Transverse colon (tissue), 4 donors: ENCODE data around the gene ZNF595. TPM values are rescaled to one million over a fixed set of nuclear protein-coding genes. Genes with fewer than 3 reads are reported as not detected.

Experiments used
- DNase-seq: peaks from one replicate; pipeline ENCODE4 v3.0.0-alpha.2; 2019
- H3K27ac ChIP-seq, 4 donors: fragments of 200-600 bp; sonication (generic); 2 replicates each; pipeline ENCODE4 v1.5.1; 2016 to 2018; ENCODE audit warnings: inconsistent platforms in 4 of 4
- H3K27me3 ChIP-seq: fragments of 200-600 bp; sonication (generic); 2 replicates; pipeline ENCODE4 v1.5.1; 2017; ENCODE audit warnings: inconsistent platforms
- H3K36me3 ChIP-seq, 4 donors: fragments of 200-600 bp; sonication (generic); 2 replicates each; pipeline ENCODE4 v1.5.1; 2017 to 2019; ENCODE audit warnings: inconsistent platforms in 4 of 4
- H3K4me1 ChIP-seq, 4 donors: fragments of 200-600 bp; sonication (generic); 2 replicates each; pipeline ENCODE4 v1.5.1; 2017 to 2020; ENCODE audit warnings: inconsistent platforms in 4 of 4
- H3K4me3 ChIP-seq, 4 donors: fragments of 200-600 bp; sonication (generic); 1 replicate in 1 of 4; 2 replicates in 3 of 4; pipeline versions ENCODE4 v1.5.1 to v1.6.1; 2017 to 2019; ENCODE audit warnings: inconsistent platforms in 4 of 4
- H3K9me3 ChIP-seq, 2 donors: fragments of 200-600 bp; sonication (generic); 2 replicates each; pipeline ENCODE4 v1.5.1; 2017 to 2019; ENCODE audit warnings: inconsistent platforms in 2 of 2
- CTCF ChIP-seq, 5 experiments: fragments of 200-600 bp in 3 of 5; fragments of 450-650 bp in 2 of 5; sonication (generic) in 3 of 5; IDR thresholded peaks; 1 replicate in 2 of 5; 2 replicates in 3 of 5; pipeline ENCODE4 v1.5.1; 2016 to 2017; ENCODE audit warnings: antibody characterized with exemption in 5 of 5, inconsistent platforms in 3 of 5, mild to moderate bottlenecking in 2 of 5, moderate library complexity in 1 of 5
- EP300 ChIP-seq: sonication (generic); formaldehyde crosslinking; IDR thresholded peaks from one replicate; pipeline ENCODE4 v1.6.1; 2017; ENCODE audit warnings: antibody characterized with exemption, low read depth
- POLR2A ChIP-seq: fragments of 450-650 bp; IDR thresholded peaks from one replicate; pipeline ENCODE4 v1.6.1; 2016; ENCODE audit warnings: antibody characterized with exemption, mild to moderate bottlenecking, moderate library complexity
- POLR2AphosphoS5 ChIP-seq, 3 donors: sonication (generic); formaldehyde crosslinking; IDR thresholded peaks; one replicate each; pipeline ENCODE4 v1.6.1; 2016; ENCODE audit warnings: antibody characterized with exemption in 3 of 3
- WGBS, 2 donors: methylation state at CpG; one replicate each; pipeline ENCODE4 v1.1.5; 2018; ENCODE audit warnings: low coverage in 1 of 2; 5-methylcytosine and 5-hydroxymethylcytosine counted together
- in situ Hi-C, 4 donors: fragments of 200-750 bp; cut with MboI; loops; one replicate each; pipeline versions ENCODE4 v1.15.0 to v1.15.1; 2017; ENCODE audit warnings: low sequenced_read_pairs in 3 of 4, low pct_ligation_motif_present in 1 of 4, low pct_unique_long_range_greater_than_20kb in 1 of 4
- intact Hi-C: fragments of 100-400 bp; cut with DNase I; formaldehyde crosslinking; loops from one replicate; pipeline ENCODE4 v1.15.1; 2023; ENCODE audit warnings: low total_unique reads
- total RNA-seq, 4 donors: library from RNA; depleted of rRNA; stranded (reverse); fragments of >200 nt; gene quantifications; one replicate each; pipeline ENCODE4 v1.1.0, GENCODE V29; 2016

Gene ZNF595
- total RNA-seq, 4 donors from 2014 or later, result 7.2 to 23.3 (median 12.6) TPM

- Histone ChIP-seq H3K4me1 (no peaks in the 10 kb centered on the region), H3K4me3 (peak overlapping the region in 2 of 4 donors; percentile 18 to 27), H3K36me3 (no peaks in the 10 kb centered on the region), H3K27me3 (peaks cover 41% of the 10 kb centered on the region), H3K9me3 (peaks cover 14 to 18% of the 10 kb centered on the region in 2 donors), H3K27ac (no peak overlapping the region)
- WGBS, 2 donors, result 48 to 52% methylated on average over 7 to 22 of the region's 33 CpGs
- in situ Hi-C loops, result no loop called here
- DNase-seq, result no peak
- intact Hi-C loops, result no loop called here
- TF ChIP-seq EP300 (no peak), POLR2AphosphoS5 (IDR thresholded peaks at IDR 0.05) (no peak)
Observed at GRCh38 chr4:107083-107443, 53.9 kb downstream of the ZNF595 start.

GRCh38 chr4:107444-108429 is 54.6 kb downstream of the ZNF595 start:
- intact Hi-C loops (no loop called here), in situ Hi-C loops (no loop called here)
- Histone ChIP-seq H3K4me1 (no peaks in the 10 kb centered on the region), H3K4me3 (peak overlapping the region in 2 of 4 donors; percentile 18 to 27), H3K36me3 (no peaks in the 10 kb centered on the region), H3K9me3 (peaks cover 11% of the 10 kb centered on the region in 2 donors), H3K27me3 (peaks cover 41% of the 10 kb centered on the region), H3K27ac (no peak overlapping the region)
- no peak for DNase-seq
- WGBS, 2 donors, result 42% methylated on average over 79 of the region's 91 CpGs; no CpG with 5 or more reads in 1 of the 2 donors
- TF ChIP-seq EP300 (no peak), POLR2A (no peak), POLR2AphosphoS5 (IDR thresholded peaks at IDR 0.05) (no peak), CTCF (IDR thresholded peaks at IDR 0.05) (no peak)

GRCh38 chr4:112771-113170 is 59.6 kb downstream of the ZNF595 start:
- no peak for DNase-seq
- no peak for TF ChIP-seq CTCF (IDR thresholded peaks at IDR 0.05)
- TF ChIP-seq POLR2A, result no peak
- TF ChIP-seq EP300, result no peak
- TF ChIP-seq POLR2AphosphoS5 (IDR thresholded peaks at IDR 0.05), result no peak
- H3K4me3 ChIP-seq, result no peak overlapping the region
- in situ Hi-C loops, result no loop called here
- 43 to 90% methylated on average over 1 of the region's 1 CpG for WGBS, 2 donors
- peaks cover 27% of the 10 kb centered on the region for H3K27me3 ChIP-seq
- H3K9me3 ChIP-seq, result no peaks in the 10 kb centered on the region
- H3K4me1 ChIP-seq, result no peaks in the 10 kb centered on the region
- no peaks in the 10 kb centered on the region for H3K36me3 ChIP-seq
- intact Hi-C loops, result no loop called here
- H3K27ac ChIP-seq, result no peak overlapping the region

GRCh38 chr4:113732-114131 is 60.6 kb downstream of the ZNF595 start:
- 92 to 100% methylated on average over 2 of the region's 2 CpGs for WGBS, 2 donors
- TF ChIP-seq POLR2A (no peak), EP300 (no peak), CTCF (IDR thresholded peaks at IDR 0.05) (no peak), POLR2AphosphoS5 (IDR thresholded peaks at IDR 0.05) (no peak)
- Histone ChIP-seq H3K9me3 (peaks cover 0 to 4% of the 10 kb centered on the region in 2 donors), H3K36me3 (no peaks in the 10 kb centered on the region), H3K4me1 (no peaks in the 10 kb centered on the region), H3K4me3 (no peak overlapping the region), H3K27ac (no peak overlapping the region), H3K27me3 (peaks cover 17% of the 10 kb centered on the region)
- in situ Hi-C loops (no loop called here), intact Hi-C loops (no loop called here)
- DNase-seq, result no peak
